SK-N-SH treated with all-trans-retinoic acid at 6 μM for 48 hours (cell line): ENCODE results near the gene MTRF1.

Source experiments
- ATAC-seq: fragments of 200-7000 bp; cut with Tn5 transposase; 3 replicates; pipeline ENCODE4 v1.9.1; 2020; ENCODE audit warnings: mild to moderate bottlenecking, moderate library complexity
- ARNTL ChIP-seq: fragments of 450-650 bp; formaldehyde crosslinking; IDR thresholded peaks from 2 replicates; pipeline ENCODE4 v1.5.0; 2020; ENCODE audit warnings: low read depth, mild to moderate bottlenecking, moderate library complexity, borderline replicate concordance
- BACH2 ChIP-seq: fragments of 250-450 bp; sonication (Bioruptor Pico); IDR thresholded peaks from 2 replicates; pipeline ENCODE4 v1.9.0; 2021; ENCODE audit warnings: mild to moderate bottlenecking, borderline replicate concordance
- CREB5 ChIP-seq: fragments of 250-450 bp; sonication (Bioruptor Pico); IDR thresholded peaks from 2 replicates; pipeline ENCODE4 v1.5.1; 2020; ENCODE audit warnings: low read depth, mild to moderate bottlenecking, moderate library complexity
- CSDC2 ChIP-seq: fragments of 250-450 bp; sonication (Bioruptor Pico); IDR thresholded peaks from 2 replicates; pipeline ENCODE4 v1.5.0; 2020; ENCODE audit warnings: mild to moderate bottlenecking, moderate library complexity
- CSRNP3 ChIP-seq: fragments of 250-450 bp; sonication (Bioruptor Pico); IDR thresholded peaks from 2 replicates; pipeline ENCODE4 v1.5.1; 2021; ENCODE audit warnings: mild to moderate bottlenecking, moderate library complexity
- ESRRG ChIP-seq: fragments of 250-450 bp; sonication (Bioruptor Pico); IDR thresholded peaks from 2 replicates; pipeline ENCODE4 v1.6.1; 2021; ENCODE audit warnings: mild to moderate bottlenecking
- GLIS3 ChIP-seq: fragments of 250-450 bp; sonication (Bioruptor Pico); IDR thresholded peaks from 2 replicates; pipeline ENCODE4 v1.5.0; 2020; ENCODE audit warnings: mild to moderate bottlenecking, moderate library complexity
- ISL1 ChIP-seq: fragments of 250-450 bp; sonication (Bioruptor Pico); IDR thresholded peaks from 2 replicates; pipeline ENCODE4 v2.1.2; 2022; ENCODE audit warnings: mild to moderate bottlenecking, moderate library complexity
- OSR1 ChIP-seq: fragments of 250-450 bp; sonication (Bioruptor Pico); IDR thresholded peaks from 2 replicates; pipeline ENCODE4 v1.8.0; 2022; ENCODE audit warnings: moderate library complexity, mild to moderate bottlenecking, inconsistent platforms
- PATZ1 ChIP-seq: fragments of 250-450 bp; sonication (Bioruptor Pico); IDR thresholded peaks from 2 replicates; pipeline ENCODE4 v1.8.0; 2020; ENCODE audit warnings: mild to moderate bottlenecking, moderate library complexity, borderline replicate concordance
- PPARA ChIP-seq: fragments of 250-450 bp; sonication (Bioruptor Pico); IDR thresholded peaks from 2 replicates; pipeline ENCODE4 v1.5.0; 2020; ENCODE audit warnings: mild to moderate bottlenecking, borderline replicate concordance
- RARB ChIP-seq: fragments of 250-450 bp; sonication (Bioruptor Pico); IDR thresholded peaks from 2 replicates; pipeline ENCODE4 v1.8.0; 2021; ENCODE audit warnings: mild to moderate bottlenecking, moderate library complexity
- SNAI2 ChIP-seq: fragments of 250-450 bp; sonication (Bioruptor Pico); IDR thresholded peaks from 2 replicates; pipeline ENCODE4 v1.5.0; 2020; ENCODE audit warnings: mild to moderate bottlenecking, moderate library complexity
- TCF4 ChIP-seq: fragments of 250-450 bp; sonication (Bioruptor Pico); IDR thresholded peaks from 2 replicates; pipeline ENCODE4 v1.8.0; 2021; ENCODE audit warnings: mild to moderate bottlenecking, moderate library complexity, borderline replicate concordance
- ZC3H10 ChIP-seq: fragments of 250-450 bp; sonication (Bioruptor Pico); IDR thresholded peaks from 2 replicates; pipeline ENCODE4 v1.5.1; 2021; ENCODE audit warnings: mild to moderate bottlenecking, moderate library complexity
- ZFP3 ChIP-seq: fragments of 250-450 bp; sonication (Bioruptor Pico); IDR thresholded peaks from 2 replicates; pipeline ENCODE4 v1.5.0; 2020; ENCODE audit warnings: mild to moderate bottlenecking, moderate library complexity
- ZFP30 ChIP-seq: fragments of 450-650 bp; formaldehyde crosslinking; IDR thresholded peaks from 2 replicates; pipeline ENCODE4 v1.5.0; 2022; ENCODE audit warnings: mild to moderate bottlenecking, moderate library complexity
- ZNF70 ChIP-seq: fragments of 450-650 bp; formaldehyde crosslinking; IDR thresholded peaks from 2 replicates; pipeline ENCODE4 v1.5.0; 2020; ENCODE audit warnings: mild to moderate bottlenecking, moderate library complexity
- TF ChIP-seq, protein P1 (sequence below): fragments of 250-450 bp; sonication (Bioruptor Pico); IDR thresholded peaks from 2 replicates; pipeline ENCODE4 v1.8.0; 2021; ENCODE audit warnings: low read depth, mild to moderate bottlenecking, moderate library complexity, borderline replicate concordance
- TF ChIP-seq, protein P2 (sequence below): fragments of 250-450 bp; sonication (Bioruptor Pico); IDR thresholded peaks from 2 replicates; pipeline ENCODE4 v1.5.0; 2020; ENCODE audit warnings: mild to moderate bottlenecking, moderate library complexity

The MTRF1 gene

DNA sequence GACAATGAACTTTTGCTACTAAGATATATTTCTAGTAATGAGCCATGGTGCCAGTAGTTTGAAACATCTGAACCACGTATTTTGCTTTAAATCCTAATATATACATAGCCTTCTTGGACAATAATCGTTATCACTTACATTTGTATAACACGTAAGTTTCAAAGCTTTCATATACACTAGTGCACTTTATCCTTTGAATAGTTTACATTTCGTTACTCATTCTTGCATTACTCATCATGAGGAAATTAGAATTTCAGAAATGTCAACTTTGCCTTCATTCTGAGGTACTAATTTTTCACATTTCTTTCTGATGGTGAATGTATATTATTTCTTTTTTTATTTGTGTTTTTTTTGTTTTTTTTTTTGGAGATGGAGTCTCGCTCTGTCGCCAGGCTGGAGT lies 74.8 kb downstream of the MTRF1 start:
- no peak for TF ChIP-seq SNAI2 (CRISPR knock-in tag)
- TF ChIP-seq ESRRG (CRISPR knock-in tag) = no peak
- TF ChIP-seq PATZ1 = no peak
- TF ChIP-seq BACH2 (CRISPR knock-in tag) = no peak
- TF ChIP-seq CSDC2 (CRISPR knock-in tag) = no peak
- TF ChIP-seq GLIS3 (CRISPR knock-in tag) = no peak
- TF ChIP-seq ZC3H10 = no peak
- TF ChIP-seq TCF4 (CRISPR knock-in tag) = no peak
- no peak for TF ChIP-seq ISL1 (CRISPR knock-in tag)
- TF ChIP-seq, protein P1, sequence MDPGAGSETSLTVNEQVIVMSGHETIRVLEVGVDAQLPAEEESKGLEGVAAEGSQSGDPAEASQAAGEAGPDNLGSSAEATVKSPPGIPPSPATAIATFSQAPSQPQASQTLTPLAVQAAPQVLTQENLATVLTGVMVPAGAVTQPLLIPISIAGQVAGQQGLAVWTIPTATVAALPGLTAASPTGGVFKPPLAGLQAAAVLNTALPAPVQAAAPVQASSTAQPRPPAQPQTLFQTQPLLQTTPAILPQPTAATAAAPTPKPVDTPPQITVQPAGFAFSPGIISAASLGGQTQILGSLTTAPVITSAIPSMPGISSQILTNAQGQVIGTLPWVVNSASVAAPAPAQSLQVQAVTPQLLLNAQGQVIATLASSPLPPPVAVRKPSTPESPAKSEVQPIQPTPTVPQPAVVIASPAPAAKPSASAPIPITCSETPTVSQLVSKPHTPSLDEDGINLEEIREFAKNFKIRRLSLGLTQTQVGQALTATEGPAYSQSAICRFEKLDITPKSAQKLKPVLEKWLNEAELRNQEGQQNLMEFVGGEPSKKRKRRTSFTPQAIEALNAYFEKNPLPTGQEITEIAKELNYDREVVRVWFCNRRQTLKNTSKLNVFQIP (CRISPR knock-in tag) = no peak
- TF ChIP-seq RARB (CRISPR knock-in tag) = no peak
- no peak for TF ChIP-seq CSRNP3 (CRISPR knock-in tag)
- no peak for TF ChIP-seq PPARA (CRISPR knock-in tag)
- no peak for TF ChIP-seq ZFP3 (CRISPR knock-in tag)
- ATAC-seq = no peak

GRCh38 chr13:41186481-41186880 lies 76.9 kb downstream of the MTRF1 start:
- TF ChIP-seq TCF4 (CRISPR knock-in tag) = no peak
- no peak for TF ChIP-seq ZNF70 (CRISPR knock-in tag)
- TF ChIP-seq, protein P2, sequence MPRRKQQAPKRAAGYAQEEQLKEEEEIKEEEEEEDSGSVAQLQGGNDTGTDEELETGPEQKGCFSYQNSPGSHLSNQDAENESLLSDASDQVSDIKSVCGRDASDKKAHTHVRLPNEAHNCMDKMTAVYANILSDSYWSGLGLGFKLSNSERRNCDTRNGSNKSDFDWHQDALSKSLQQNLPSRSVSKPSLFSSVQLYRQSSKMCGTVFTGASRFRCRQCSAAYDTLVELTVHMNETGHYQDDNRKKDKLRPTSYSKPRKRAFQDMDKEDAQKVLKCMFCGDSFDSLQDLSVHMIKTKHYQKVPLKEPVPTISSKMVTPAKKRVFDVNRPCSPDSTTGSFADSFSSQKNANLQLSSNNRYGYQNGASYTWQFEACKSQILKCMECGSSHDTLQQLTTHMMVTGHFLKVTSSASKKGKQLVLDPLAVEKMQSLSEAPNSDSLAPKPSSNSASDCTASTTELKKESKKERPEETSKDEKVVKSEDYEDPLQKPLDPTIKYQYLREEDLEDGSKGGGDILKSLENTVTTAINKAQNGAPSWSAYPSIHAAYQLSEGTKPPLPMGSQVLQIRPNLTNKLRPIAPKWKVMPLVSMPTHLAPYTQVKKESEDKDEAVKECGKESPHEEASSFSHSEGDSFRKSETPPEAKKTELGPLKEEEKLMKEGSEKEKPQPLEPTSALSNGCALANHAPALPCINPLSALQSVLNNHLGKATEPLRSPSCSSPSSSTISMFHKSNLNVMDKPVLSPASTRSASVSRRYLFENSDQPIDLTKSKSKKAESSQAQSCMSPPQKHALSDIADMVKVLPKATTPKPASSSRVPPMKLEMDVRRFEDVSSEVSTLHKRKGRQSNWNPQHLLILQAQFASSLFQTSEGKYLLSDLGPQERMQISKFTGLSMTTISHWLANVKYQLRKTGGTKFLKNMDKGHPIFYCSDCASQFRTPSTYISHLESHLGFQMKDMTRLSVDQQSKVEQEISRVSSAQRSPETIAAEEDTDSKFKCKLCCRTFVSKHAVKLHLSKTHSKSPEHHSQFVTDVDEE = no peak
- TF ChIP-seq ZC3H10 = no peak
- no peak for TF ChIP-seq ARNTL
- no peak for TF ChIP-seq ESRRG (CRISPR knock-in tag)
- TF ChIP-seq ZFP30 (CRISPR knock-in tag) = no peak
- TF ChIP-seq SNAI2 (CRISPR knock-in tag) = no peak
- no peak for TF ChIP-seq OSR1 (CRISPR knock-in tag)
- TF ChIP-seq BACH2 (CRISPR knock-in tag) = no peak
- TF ChIP-seq ZFP3 (CRISPR knock-in tag) = no peak
- ATAC-seq = no peak

DNA sequence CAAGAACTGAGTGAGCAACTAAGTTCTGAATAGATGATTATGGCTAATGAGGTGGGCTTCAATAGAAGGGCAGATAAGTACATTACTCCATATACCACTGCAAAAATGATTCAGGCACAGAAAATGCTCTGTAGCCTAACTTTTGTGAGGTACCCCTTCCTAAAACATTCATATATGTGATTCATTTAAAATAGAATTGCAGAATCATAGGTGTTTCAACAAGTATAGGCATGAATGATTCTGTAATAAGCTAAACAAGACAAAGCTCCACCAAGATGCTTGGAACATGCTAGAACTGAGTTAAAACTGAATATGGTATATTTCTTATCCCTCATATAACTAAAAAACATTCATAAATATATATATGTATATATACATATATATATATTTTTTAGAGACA lies 81.1 kb downstream of the MTRF1 start:
- TF ChIP-seq CSRNP3 (CRISPR knock-in tag) (no peak), PPARA (CRISPR knock-in tag) (no peak), OSR1 (CRISPR knock-in tag) (no peak), CREB5 (CRISPR knock-in tag) (no peak), ZNF70 (CRISPR knock-in tag) (no peak), BACH2 (CRISPR knock-in tag) (no peak), SNAI2 (CRISPR knock-in tag) (no peak), ZC3H10 (no peak), CSDC2 (CRISPR knock-in tag) (no peak), ZFP30 (CRISPR knock-in tag) (no peak), GLIS3 (CRISPR knock-in tag) (no peak)
- TF ChIP-seq, protein P2 = no peak
- no peak for ATAC-seq
